ENCODE data around the gene NKD2.

The NKD2 gene

DNA sequence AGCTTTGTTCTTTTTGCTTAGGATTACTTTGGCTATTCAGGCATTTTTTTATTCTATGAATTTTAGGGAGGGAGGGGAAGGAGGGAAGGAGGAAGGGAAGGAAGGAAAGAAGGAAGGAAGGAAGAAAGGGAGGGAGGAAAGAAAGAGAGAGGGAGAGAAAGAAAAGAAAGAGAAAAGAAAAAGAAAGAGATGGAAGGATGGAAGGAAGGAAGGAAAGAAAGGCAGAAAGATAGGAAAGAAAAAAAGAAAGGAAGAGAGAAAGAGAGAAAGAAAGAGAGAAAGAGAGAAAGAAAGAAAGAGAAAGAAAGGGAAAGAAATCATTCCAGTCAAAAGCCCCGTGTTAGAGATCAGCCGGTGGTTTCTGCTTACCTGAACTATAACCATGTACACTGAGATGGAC, 20.8 kb upstream of the NKD2 start:
- TF ChIP-seq ZFX (IDR thresholded peaks at IDR 0.05; ENCODE audit: borderline replicate concordance) (no peak), CTCF (IDR thresholded peaks at IDR 0.05) (no peak)
- H3K27ac ChIP-seq, result no peak overlapping the region

GRCh38 chr5:988322-988721, 20.3 kb upstream of the NKD2 start:
- no peak for TF ChIP-seq CTCF (IDR thresholded peaks at IDR 0.05)
- TF ChIP-seq ZFX (IDR thresholded peaks at IDR 0.05; ENCODE audit: borderline replicate concordance), result no peak
- H3K27ac ChIP-seq, result no peak overlapping the region

DNA sequence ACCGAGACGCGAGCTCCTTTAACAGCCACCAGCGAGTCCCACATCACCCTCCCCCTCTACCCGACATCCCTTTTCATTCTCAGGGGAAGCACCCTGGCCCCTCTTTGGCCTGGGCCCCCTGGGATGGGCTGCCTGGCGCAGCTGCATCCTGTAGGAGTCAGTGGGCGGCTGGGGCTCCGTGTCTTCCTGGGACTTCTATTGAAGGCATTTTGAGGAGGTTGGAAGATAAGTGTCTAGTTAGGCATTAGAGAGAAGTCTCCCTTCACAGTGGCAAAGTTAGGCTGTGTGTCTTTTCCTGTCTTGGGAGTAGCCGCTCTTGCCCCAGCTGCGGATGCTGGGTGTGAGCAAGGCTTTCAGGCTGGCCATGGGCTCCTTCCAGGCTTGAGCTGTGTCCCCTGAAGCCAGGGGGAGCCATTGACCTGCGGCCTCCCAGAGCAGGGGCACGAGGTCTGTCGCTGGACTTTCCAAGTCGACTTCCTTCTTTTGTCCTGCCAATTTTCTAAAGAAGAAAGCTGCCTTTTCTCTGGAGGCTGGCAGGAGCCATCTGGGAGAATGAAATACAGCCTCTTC, 18.6 kb upstream of the NKD2 start:
- TF ChIP-seq CTCF (IDR thresholded peaks at IDR 0.05) (no peak), ZFX (IDR thresholded peaks at IDR 0.05; ENCODE audit: borderline replicate concordance) (no peak)
- no peak overlapping the region for H3K27ac ChIP-seq

- no peak overlapping the region for H3K27ac ChIP-seq
These were observed 16.9 kb upstream of the NKD2 start for GRCh38 chr5:991472-992267.

GRCh38 chr5:994272-994607, 14.4 kb upstream of the NKD2 start:
- TF ChIP-seq CTCF (IDR thresholded peaks at IDR 0.05) (no peak), ZFX (IDR thresholded peaks at IDR 0.05; ENCODE audit: borderline replicate concordance) (no peak)
- no peak overlapping the region for H3K27ac ChIP-seq

More at GRCh38 chr5:991472-992267, 16.9 kb upstream of the NKD2 start:
- TF ChIP-seq ZFX (IDR thresholded peaks at IDR 0.05; ENCODE audit: borderline replicate concordance), result no peak

DNA sequence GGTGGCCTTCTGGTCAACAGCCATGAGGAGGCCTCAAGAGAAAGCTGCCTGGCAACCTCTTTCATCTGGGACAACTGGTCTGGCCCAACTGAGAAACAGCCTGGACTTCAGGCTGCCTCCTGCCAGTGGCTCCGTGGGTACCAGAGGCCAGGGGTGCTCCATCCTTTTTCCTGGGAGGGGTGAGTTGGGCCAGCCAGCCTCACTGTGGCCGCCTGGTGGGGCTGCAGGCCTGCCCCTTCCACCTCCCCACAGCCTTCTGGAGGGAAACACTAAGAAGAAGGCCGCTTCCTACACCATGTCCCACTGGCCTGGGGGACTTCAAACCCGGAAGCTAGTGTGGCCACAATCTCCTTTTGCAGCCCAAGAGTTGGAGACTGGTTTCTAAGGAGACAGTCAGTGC, 13.8 kb upstream of the NKD2 start:
- H3K27ac ChIP-seq, result no peak overlapping the region

GRCh38 chr5:995318-995717, 13.3 kb upstream of the NKD2 start:
- H3K27ac ChIP-seq, result no peak overlapping the region
- TF ChIP-seq ZFX (IDR thresholded peaks at IDR 0.05; ENCODE audit: borderline replicate concordance), result no peak
- TF ChIP-seq CTCF (IDR thresholded peaks at IDR 0.05), result no peak

More for the DNA sequence above, 13.8 kb upstream of the NKD2 start:
- TF ChIP-seq ZFX (IDR thresholded peaks at IDR 0.05; ENCODE audit: borderline replicate concordance) (no peak), CTCF (IDR thresholded peaks at IDR 0.05) (no peak)
